Stimulated activated effector memory CD8-positive, alpha-beta T cell treated with anti-CD3 and anti-CD28 coated beads, Interleukin-12 subunit alpha, Interleukin-12 subunit beta, amount 100 ng/mL, for 72 hours (primary cell): Measurements from ENCODE around the gene ACP2.
A peak's percentile ranks its signal among the peaks of the same experiment; 100 is the strongest.
"Not testable (repeated sequence)": the region's sequence is repeated elsewhere in the genome, so short reads cannot be mapped to it uniquely, and the experiment has no call there.

Source experiments
- ATAC-seq: fragments of 150-1000 bp; cut with Tn5 transposase; 2 replicates; pipeline ENCODE4 v1.10.0; 2021
- DNase-seq, 2 donors: peaks; one replicate each; pipeline ENCODE4 v3.0.0; 2021 to 2022; ENCODE audit warnings: low spot score in 2 of 2
- H3K27ac Mint-ChIP-seq: one replicate; pipeline ENCODE4 v1.8.0; 2022; ENCODE audit warnings: mild to moderate bottlenecking, mixed read lengths
- H3K36me3 Mint-ChIP-seq: one replicate; pipeline ENCODE4 v1.8.0; 2022; ENCODE audit warnings: mild to moderate bottlenecking, mixed read lengths
- H3K4me1 Mint-ChIP-seq: one replicate; pipeline ENCODE4 v1.8.0; 2022; ENCODE audit warnings: mixed read lengths
- H3K4me3 Mint-ChIP-seq: one replicate; pipeline ENCODE4 v1.8.0; 2022; ENCODE audit warnings: mild to moderate bottlenecking, mixed read lengths
- H3K9me3 Mint-ChIP-seq: one replicate; pipeline ENCODE4 v1.8.0; 2022; ENCODE audit warnings: mixed read lengths

Gene ACP2

DNA sequence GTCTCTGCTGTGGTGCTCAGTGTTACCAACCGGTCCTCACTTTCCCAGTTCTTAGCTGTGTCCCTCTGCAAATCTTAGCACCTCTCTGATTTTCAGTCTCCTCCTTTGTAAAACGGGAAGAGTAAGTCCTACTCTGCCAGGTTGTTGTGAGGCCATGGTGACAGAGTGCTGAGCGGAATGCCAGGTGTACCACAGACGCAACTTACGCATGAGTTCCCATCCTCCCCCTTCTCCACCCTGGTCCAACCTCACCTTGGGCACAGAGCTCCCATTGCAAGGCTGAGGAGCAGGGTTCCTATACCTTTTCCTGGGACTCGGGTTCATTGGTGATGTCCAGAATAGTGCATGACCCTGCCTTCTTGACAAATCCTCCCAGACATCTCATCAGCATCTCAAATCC lies 41.2 kb downstream of the ACP2 start:
- no peaks in the 10 kb centered on the region for H3K4me1 Mint-ChIP-seq
- ATAC-seq: peak; percentile 31
- H3K4me3 Mint-ChIP-seq: no peak overlapping the region
- DNase-seq: no peak
- H3K36me3 Mint-ChIP-seq: no peaks in the 10 kb centered on the region
- H3K27ac Mint-ChIP-seq: no peak overlapping the region
- H3K9me3 Mint-ChIP-seq: no peaks in the 10 kb centered on the region

DNA sequence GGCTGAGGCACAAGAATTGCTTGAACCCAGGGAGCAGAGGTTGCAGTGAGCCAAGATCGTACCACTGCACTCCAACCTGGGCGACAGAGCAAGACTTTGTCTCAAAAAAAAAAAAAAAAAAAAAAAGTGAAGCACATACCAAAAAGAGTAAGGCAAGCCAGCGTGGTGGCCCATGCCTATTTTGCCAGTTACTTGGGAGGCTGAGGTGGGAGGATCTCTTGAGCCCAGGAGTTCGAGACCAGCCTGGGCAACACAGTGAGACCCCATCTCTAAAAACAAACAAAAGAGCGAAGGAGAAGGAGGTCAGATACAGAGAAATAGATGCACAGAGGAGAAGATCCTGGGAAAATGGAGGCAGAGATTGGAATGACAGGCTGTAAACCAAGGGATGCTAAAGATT lies 42.0 kb downstream of the ACP2 start:
- not testable (repeated sequence) for H3K4me1 Mint-ChIP-seq, H3K4me3 Mint-ChIP-seq, DNase-seq, H3K27ac Mint-ChIP-seq, ATAC-seq, H3K9me3 Mint-ChIP-seq, H3K36me3 Mint-ChIP-seq

DNA sequence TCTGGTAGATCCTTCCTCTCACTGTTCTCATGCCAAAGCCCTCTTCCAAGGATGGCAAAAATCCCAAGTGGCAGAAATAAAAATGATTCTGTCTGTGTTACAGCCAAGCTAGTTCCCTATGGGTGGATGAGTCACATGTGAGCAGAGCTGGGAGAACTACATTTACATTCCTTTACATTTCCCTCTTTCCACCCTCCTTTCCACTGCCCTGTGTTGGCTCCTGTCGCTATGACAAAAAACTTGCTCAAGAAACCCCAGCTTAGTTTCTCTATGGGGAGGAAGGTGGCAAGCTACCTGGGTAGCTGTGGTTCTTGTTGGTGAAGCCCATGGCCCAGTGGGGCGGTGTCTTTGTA lies 44.0 kb downstream of the ACP2 start:
- Mint-ChIP-seq H3K4me1 (no peaks in the 10 kb centered on the region), H3K9me3 (no peaks in the 10 kb centered on the region), H3K27ac (no peak overlapping the region), H3K4me3 (no peak overlapping the region), H3K36me3 (no peaks in the 10 kb centered on the region)
- no peak for DNase-seq
- ATAC-seq: no peak

DNA sequence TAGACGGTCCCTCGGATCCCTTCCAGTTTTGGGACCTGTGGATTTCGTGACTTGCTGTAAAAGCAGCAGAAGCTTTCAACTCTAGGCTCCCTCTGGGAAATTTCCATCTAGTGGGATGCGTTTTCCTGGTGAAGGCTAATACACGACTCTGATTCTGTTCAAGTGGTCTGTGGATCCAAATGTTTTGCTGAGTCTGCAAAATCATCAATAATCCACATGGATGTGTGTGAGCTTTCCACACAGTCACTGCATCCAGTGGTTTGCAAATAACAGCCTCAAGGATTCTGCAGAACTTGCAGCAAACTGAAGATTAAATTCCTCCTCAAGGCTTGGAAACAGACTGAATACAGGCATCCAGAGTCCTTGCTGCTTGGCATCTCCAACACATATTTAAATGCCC lies 46.0 kb downstream of the ACP2 start:
- no peaks in the 10 kb centered on the region for H3K9me3 Mint-ChIP-seq
- no peaks in the 10 kb centered on the region for H3K4me1 Mint-ChIP-seq
- ATAC-seq (no peak), DNase-seq (no peak)
- no peaks in the 10 kb centered on the region for H3K36me3 Mint-ChIP-seq
- H3K27ac Mint-ChIP-seq: no peak overlapping the region
- no peak overlapping the region for H3K4me3 Mint-ChIP-seq

DNA sequence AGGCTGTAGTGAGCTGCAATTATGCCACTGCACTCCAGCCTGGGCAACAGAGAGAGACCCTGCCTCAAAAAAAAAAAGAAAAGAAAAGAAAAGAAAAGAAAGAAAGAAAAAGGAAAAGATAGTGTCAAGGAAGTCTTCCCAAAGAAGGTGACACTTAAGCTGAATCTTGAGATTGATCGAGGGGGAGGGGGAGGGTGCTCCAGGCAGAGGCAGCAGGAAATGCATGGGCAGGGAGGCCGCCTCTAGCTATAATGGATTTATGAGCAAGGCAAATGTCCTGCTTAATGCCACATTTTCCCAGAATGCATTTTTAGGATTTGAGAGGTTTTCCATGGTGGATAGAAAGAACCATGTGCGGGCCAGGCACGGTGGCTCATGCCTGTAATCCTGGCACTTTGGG lies 47.6 kb downstream of the ACP2 start:
- no peak overlapping the region for H3K27ac Mint-ChIP-seq
- no peaks in the 10 kb centered on the region for H3K9me3 Mint-ChIP-seq
- no peak for DNase-seq
- H3K4me1 Mint-ChIP-seq: no peaks in the 10 kb centered on the region
- ATAC-seq: no peak
- H3K4me3 Mint-ChIP-seq: no peak overlapping the region
- no peaks in the 10 kb centered on the region for H3K36me3 Mint-ChIP-seq

DNA sequence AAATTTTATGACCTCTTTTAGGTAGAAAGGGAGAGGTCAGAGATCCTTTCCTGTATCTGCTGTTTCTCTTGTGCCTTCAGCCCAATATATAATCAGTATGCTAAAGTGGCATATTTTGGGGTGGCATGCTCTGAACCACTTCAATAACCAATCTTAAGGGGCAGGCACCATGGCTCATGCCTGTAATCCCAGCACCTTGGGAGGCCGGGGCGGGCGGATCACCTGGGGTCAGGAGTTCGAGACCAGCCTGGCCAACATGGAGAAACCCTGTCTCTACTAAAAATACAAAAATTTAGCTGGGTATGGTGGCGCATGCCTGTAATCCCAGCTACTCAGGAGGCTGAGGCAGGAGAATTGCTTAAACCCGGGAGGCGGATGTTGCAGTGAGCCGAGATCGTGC lies 50.5 kb downstream of the ACP2 start:
- not testable (repeated sequence) for H3K4me3 Mint-ChIP-seq, H3K27ac Mint-ChIP-seq, H3K36me3 Mint-ChIP-seq, H3K9me3 Mint-ChIP-seq, ATAC-seq, H3K4me1 Mint-ChIP-seq, DNase-seq

DNA sequence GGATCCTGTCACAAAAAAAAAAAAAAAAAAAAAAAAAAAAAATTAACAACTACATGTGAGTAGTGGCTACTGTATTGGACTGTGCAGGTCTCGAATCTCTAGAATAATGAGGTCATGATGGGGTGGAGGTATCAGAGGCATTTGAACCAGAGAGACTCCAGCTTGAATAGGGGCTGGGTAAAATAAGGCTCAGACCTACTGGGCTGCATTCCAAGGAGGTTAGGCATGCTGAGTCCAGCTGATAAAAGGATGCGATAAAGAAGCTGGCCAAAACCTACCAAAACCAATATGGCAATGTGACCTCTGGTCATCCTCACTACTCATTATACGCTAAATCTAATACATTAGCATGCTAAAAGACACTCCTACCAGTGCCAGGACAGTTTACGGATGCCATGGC lies 56.5 kb downstream of the ACP2 start:
- no peak for ATAC-seq
- H3K4me3 Mint-ChIP-seq: no peak overlapping the region
- H3K4me1 Mint-ChIP-seq: no peaks in the 10 kb centered on the region
- no peak for DNase-seq
- H3K9me3 Mint-ChIP-seq: no peaks in the 10 kb centered on the region
- no peaks in the 10 kb centered on the region for H3K36me3 Mint-ChIP-seq
- no peak overlapping the region for H3K27ac Mint-ChIP-seq

DNA sequence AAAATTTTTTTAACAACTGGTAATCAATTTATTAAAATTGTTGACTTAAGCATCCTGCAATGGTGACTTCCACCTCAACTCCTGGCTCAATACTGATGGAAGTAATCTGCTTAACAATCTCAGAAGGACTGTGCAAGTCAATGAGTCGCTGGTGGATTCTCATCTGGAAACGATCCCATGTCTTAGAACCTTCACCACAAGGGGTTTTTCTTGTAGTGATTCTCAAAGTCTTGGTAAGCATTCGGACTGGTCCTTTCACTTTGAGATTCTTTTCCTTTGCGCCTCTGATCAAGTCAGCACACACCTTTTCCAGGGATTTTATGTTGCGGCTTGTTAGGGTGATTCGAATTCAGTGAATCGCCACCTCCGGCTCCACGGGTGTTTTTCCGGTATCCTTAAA lies 57.5 kb downstream of the ACP2 start:
- not testable (repeated sequence) for ATAC-seq, H3K4me3 Mint-ChIP-seq, H3K36me3 Mint-ChIP-seq, H3K4me1 Mint-ChIP-seq, H3K9me3 Mint-ChIP-seq, DNase-seq, H3K27ac Mint-ChIP-seq
